Progenitor cell of endocrine pancreas (in vitro differentiated cells): ENCODE results near the gene ACTL6B. TPM values are rescaled to one million over a fixed set of nuclear protein-coding genes. Genes with fewer than 3 reads are reported as not detected.

Source experiments
- DNase-seq: peaks from one replicate; pipeline ENCODE4 v3.0.0; 2021; ENCODE audit warnings: low spot score; ENCODE audit not compliant: unreplicated experiment
- H3K27ac Mint-ChIP-seq: 2 replicates; pipeline ENCODE4 v1.8.0; 2021; ENCODE audit warnings: mild to moderate bottlenecking, moderate library complexity, mixed read lengths
- H3K27me3 Mint-ChIP-seq: 2 replicates; pipeline ENCODE4 v1.8.0; 2021; ENCODE audit warnings: mixed read lengths
- H3K36me3 Mint-ChIP-seq: 2 replicates; pipeline ENCODE4 v1.8.0; 2022; ENCODE audit warnings: mixed read lengths; ENCODE audit not compliant: insufficient read depth
- H3K4me1 Mint-ChIP-seq: 2 replicates; pipeline ENCODE4 v1.8.0; 2021; ENCODE audit warnings: low read depth, mixed read lengths
- H3K4me3 Mint-ChIP-seq: 2 replicates; pipeline ENCODE4 v1.8.0; 2021; ENCODE audit warnings: low read depth, mild to moderate bottlenecking, moderate library complexity, mixed read lengths
- H3K9me3 Mint-ChIP-seq: 2 replicates; pipeline ENCODE4 v1.8.0; 2021; ENCODE audit warnings: low read depth, mixed read lengths
- CTCF ChIP-seq: fragments of 200-600 bp; sonication (generic); IDR thresholded peaks from one replicate; pipeline ENCODE4 v1.5.0; 2021; ENCODE audit warnings: antibody characterized with exemption, mild to moderate bottlenecking; ENCODE audit not compliant: unreplicated experiment
- total RNA-seq: library from RNA; stranded (reverse); gene quantifications from 2 replicates; pipeline ENCODE4 v1.2.1, GENCODE V29; 2021

Gene ACTL6B
- total RNA-seq, 1 donor from 2014 or later = 4.2 TPM

- peaks cover 54% of the 10 kb centered on the region for H3K27me3 Mint-ChIP-seq
- no peaks in the 10 kb centered on the region for H3K36me3 Mint-ChIP-seq
- peaks cover 1% of the 10 kb centered on the region for H3K4me1 Mint-ChIP-seq
- H3K27ac Mint-ChIP-seq = no peak overlapping the region
- DNase-seq = peak; percentile 31
- H3K9me3 Mint-ChIP-seq = no peaks in the 10 kb centered on the region
- peak overlapping the region; percentile 63 for H3K4me3 Mint-ChIP-seq
- TF ChIP-seq CTCF = peak; percentile 54
These were observed 23.1 kb downstream of the ACTL6B start for GRCh38 chr7:100632951-100633717.

- no peak for TF ChIP-seq CTCF
- Mint-ChIP-seq H3K4me3 (no peak overlapping the region), H3K27ac (no peak overlapping the region), H3K4me1 (peaks cover 1% of the 10 kb centered on the region), H3K27me3 (peaks cover 65% of the 10 kb centered on the region), H3K36me3 (no peaks in the 10 kb centered on the region), H3K9me3 (no peaks in the 10 kb centered on the region)
- no peak for DNase-seq
These were observed 26.2 kb downstream of the ACTL6B start for GRCh38 chr7:100630066-100630465.

GRCh38 chr7:100629117-100629716, 27.0 kb downstream of the ACTL6B start:
- Mint-ChIP-seq H3K36me3 (peaks cover under 1% of the 10 kb centered on the region), H3K9me3 (no peaks in the 10 kb centered on the region), H3K4me3 (no peak overlapping the region), H3K27me3 (peaks cover 59% of the 10 kb centered on the region), H3K27ac (no peak overlapping the region), H3K4me1 (peaks cover 1% of the 10 kb centered on the region)
- peak; percentile 37 for TF ChIP-seq CTCF
- DNase-seq = no peak

- no peak overlapping the region for H3K4me3 Mint-ChIP-seq
- no peaks in the 10 kb centered on the region for H3K4me1 Mint-ChIP-seq
- no peak for DNase-seq
- no peak overlapping the region for H3K27ac Mint-ChIP-seq
- H3K27me3 Mint-ChIP-seq = peaks cover 44% of the 10 kb centered on the region
- H3K36me3 Mint-ChIP-seq = peaks cover 4% of the 10 kb centered on the region
- no peaks in the 10 kb centered on the region for H3K9me3 Mint-ChIP-seq
- TF ChIP-seq CTCF = no peak
These were observed 29.1 kb downstream of the ACTL6B start for GRCh38 chr7:100627238-100627549.

- peak; percentile 54 for DNase-seq
- no peak overlapping the region for H3K4me3 Mint-ChIP-seq
- no peak overlapping the region for H3K27ac Mint-ChIP-seq
- peaks cover 4% of the 10 kb centered on the region for H3K36me3 Mint-ChIP-seq
- H3K9me3 Mint-ChIP-seq = no peaks in the 10 kb centered on the region
- no peak for TF ChIP-seq CTCF
- no peaks in the 10 kb centered on the region for H3K4me1 Mint-ChIP-seq
- peaks cover 39% of the 10 kb centered on the region for H3K27me3 Mint-ChIP-seq
These were observed 29.6 kb downstream of the ACTL6B start for GRCh38 chr7:100626530-100627237.
